OCI-M1 (cell line): ENCODE data around the gene MAN2A2.
A peak's percentile ranks its signal among the peaks of the same experiment; 100 is the strongest.
"Not testable (repeated sequence)": the region's sequence is repeated elsewhere in the genome, so short reads cannot be mapped to it uniquely, and the experiment has no call there.

Experiments used
- DNase-seq: peaks from one replicate; lab custom pipeline; 2025; lab: John Stamatoyannopoulos, UW

The MAN2A2 gene

GRCh38 chr15:90921887-90922286, 18.8 kb downstream of the MAN2A2 start:
- DNase-seq = no peak

GRCh38 chr15:90922712-90923322, 19.7 kb downstream of the MAN2A2 start:
- peak; percentile 14 for DNase-seq

GRCh38 chr15:90924375-90924774, 21.3 kb downstream of the MAN2A2 start:
- no peak for DNase-seq

- not testable (repeated sequence) for DNase-seq
These were observed 23.7 kb downstream of the MAN2A2 start for GRCh38 chr15:90926766-90927165.

- DNase-seq = not testable (repeated sequence)
These were observed 25.0 kb downstream of the MAN2A2 start for GRCh38 chr15:90928106-90928505.

GRCh38 chr15:90929246-90930019, 26.3 kb downstream of the MAN2A2 start:
- DNase-seq = peak; percentile 60

- DNase-seq = peak; percentile 63
These were observed 27.9 kb downstream of the MAN2A2 start for GRCh38 chr15:90930861-90931574.

GRCh38 chr15:90931575-90931827, 28.4 kb downstream of the MAN2A2 start:
- no peak for DNase-seq

GRCh38 chr15:90931828-90932659, 28.9 kb downstream of the MAN2A2 start, which contains the start of gene HDDC3:
TSS of gene HDDC3 (minus strand) at chr15:90932549. CDS start at chr15:90932540, 9 bp downstream.
- DNase-seq = peak; percentile 94

- no peak for DNase-seq
These were observed 29.5 kb downstream of the MAN2A2 start for GRCh38 chr15:90932660-90932991.

- peak; percentile 25 for DNase-seq
These were observed 30.2 kb downstream of the MAN2A2 start for GRCh38 chr15:90933301-90933700.

- peak; percentile 89 for DNase-seq
These were observed 31.3 kb downstream of the MAN2A2 start for GRCh38 chr15:90934256-90934948.

GRCh38 chr15:90934949-90935751, 32.0 kb downstream of the MAN2A2 start, which contains the start of gene UNC45A:
TSS of gene UNC45A (plus strand) at chr15:90935285. CDS start at chr15:90935325, 40 bp downstream.
- DNase-seq = peak; percentile 90

- DNase-seq = no peak
These were observed 33.7 kb downstream of the MAN2A2 start for GRCh38 chr15:90936823-90937222.

GRCh38 chr15:90938261-90938660, 35.2 kb downstream of the MAN2A2 start:
- no peak for DNase-seq

- no peak for DNase-seq
These were observed 36.7 kb downstream of the MAN2A2 start for GRCh38 chr15:90939756-90940155.

GRCh38 chr15:90941038-90941437, 37.9 kb downstream of the MAN2A2 start:
- DNase-seq = no peak

- no peak for DNase-seq
These were observed 39.4 kb downstream of the MAN2A2 start for GRCh38 chr15:90942354-90943120.

- DNase-seq = no peak
These were observed 42.0 kb downstream of the MAN2A2 start for GRCh38 chr15:90945091-90945490.

- DNase-seq = no peak
These were observed 43.4 kb downstream of the MAN2A2 start for GRCh38 chr15:90946538-90946937.
